Glutamatergic neuron (in vitro differentiated cells): ENCODE measurements around the gene SLC25A44. TPM values are rescaled to one million over a fixed set of nuclear protein-coding genes. Genes with fewer than 3 reads are reported as not detected.

Source experiments
- DNase-seq: peaks from one replicate; pipeline ENCODE4 v3.0.0; 2022
- H3K27ac Mint-ChIP-seq: one replicate; pipeline ENCODE4 v1.8.0; 2020; ENCODE audit warnings: mild to moderate bottlenecking, mixed read lengths, inconsistent platforms; ENCODE audit not compliant: unreplicated experiment
- H3K27me3 Mint-ChIP-seq: one replicate; pipeline ENCODE4 v1.8.0; 2020; ENCODE audit warnings: mild to moderate bottlenecking, moderate library complexity, mixed read lengths, inconsistent platforms; ENCODE audit not compliant: unreplicated experiment
- H3K36me3 Mint-ChIP-seq: one replicate; pipeline ENCODE4 v1.8.0; 2020; ENCODE audit warnings: mild to moderate bottlenecking, mixed read lengths, inconsistent platforms; ENCODE audit not compliant: unreplicated experiment
- H3K4me1 Mint-ChIP-seq: one replicate; pipeline ENCODE4 v1.8.0; 2020; ENCODE audit warnings: mild to moderate bottlenecking, low read depth, mixed read lengths, inconsistent platforms; ENCODE audit not compliant: unreplicated experiment
- H3K4me3 Mint-ChIP-seq: one replicate; pipeline ENCODE4 v1.8.0; 2020; ENCODE audit warnings: mild to moderate bottlenecking, mixed read lengths, inconsistent platforms; ENCODE audit not compliant: unreplicated experiment
- H3K9me3 Mint-ChIP-seq: one replicate; pipeline ENCODE4 v1.8.0; 2020; ENCODE audit warnings: mild to moderate bottlenecking, moderate library complexity, mixed read lengths, inconsistent platforms; ENCODE audit not compliant: unreplicated experiment
- CTCF ChIP-seq: fragments of 200-600 bp; sonication (generic); IDR thresholded peaks from one replicate; pipeline ENCODE4 v1.5.0; 2021; ENCODE audit not compliant: partially characterized antibody, unreplicated experiment
- total RNA-seq: library from RNA; stranded (reverse); fragmentation: NEBNext Ultra II Directional; extraction: Animal tissue kit (Norgen Biotek cat#: 25700); gene quantifications from one replicate; pipeline ENCODE4 v1.2.1, GENCODE V29; 2021; ENCODE audit not compliant: unreplicated experiment

SLC25A44 gene
- total RNA-seq, 1 donor from 2014 or later = 66.0 TPM

GRCh38 chr1:156163712-156164111 lies 30.2 kb upstream of the SLC25A44 start:
- H3K27ac Mint-ChIP-seq = no peak overlapping the region
- no peaks in the 10 kb centered on the region for H3K36me3 Mint-ChIP-seq
- DNase-seq = no peak
- no peak overlapping the region for H3K4me3 Mint-ChIP-seq
- TF ChIP-seq CTCF = no peak
- no peaks in the 10 kb centered on the region for H3K9me3 Mint-ChIP-seq
- no peaks in the 10 kb centered on the region for H3K4me1 Mint-ChIP-seq
- peaks cover 4% of the 10 kb centered on the region for H3K27me3 Mint-ChIP-seq

- Mint-ChIP-seq H3K27ac (peak overlapping the region; percentile 17), H3K36me3 (no peaks in the 10 kb centered on the region), H3K27me3 (peaks cover 4% of the 10 kb centered on the region), H3K4me3 (no peak overlapping the region), H3K9me3 (no peaks in the 10 kb centered on the region), H3K4me1 (no peaks in the 10 kb centered on the region)
- no peak for TF ChIP-seq CTCF
- DNase-seq = no peak
Measured at GRCh38 chr1:156164125-156164831, 29.6 kb upstream of the SLC25A44 start.

- Mint-ChIP-seq H3K4me1 (no peaks in the 10 kb centered on the region), H3K4me3 (no peak overlapping the region), H3K36me3 (no peaks in the 10 kb centered on the region), H3K27me3 (peaks cover 4% of the 10 kb centered on the region), H3K9me3 (no peaks in the 10 kb centered on the region), H3K27ac (no peak overlapping the region)
- TF ChIP-seq CTCF = no peak
- no peak for DNase-seq
Measured at GRCh38 chr1:156165083-156165482, 28.8 kb upstream of the SLC25A44 start.

- no peak overlapping the region for H3K4me3 Mint-ChIP-seq
- H3K9me3 Mint-ChIP-seq = no peaks in the 10 kb centered on the region
- H3K27me3 Mint-ChIP-seq = no peaks in the 10 kb centered on the region
- H3K4me1 Mint-ChIP-seq = no peaks in the 10 kb centered on the region
- H3K36me3 Mint-ChIP-seq = no peaks in the 10 kb centered on the region
- no peak overlapping the region for H3K27ac Mint-ChIP-seq
- no peak for TF ChIP-seq CTCF
- DNase-seq = no peak
Measured at GRCh38 chr1:156167536-156167935, 26.4 kb upstream of the SLC25A44 start.

GRCh38 chr1:156172696-156173470 lies 21.0 kb upstream of the SLC25A44 start:
- Mint-ChIP-seq H3K27ac (no peak overlapping the region), H3K27me3 (peaks cover 11% of the 10 kb centered on the region), H3K4me3 (no peak overlapping the region), H3K36me3 (no peaks in the 10 kb centered on the region), H3K9me3 (no peaks in the 10 kb centered on the region), H3K4me1 (no peaks in the 10 kb centered on the region)
- no peak for DNase-seq
- TF ChIP-seq CTCF = no peak
